Prostate gland (tissue), 2 donors: ENCODE results near the gene ADPRH. TPM values are rescaled to one million over a fixed set of nuclear protein-coding genes. Genes with fewer than 3 reads are reported as not detected.

Source experiments
- DNase-seq: peaks from one replicate; pipeline ENCODE4 v3.0.0-alpha.2; 2019; ENCODE audit warnings: low spot score
- H3K27ac ChIP-seq, 2 donors: fragments of 200-600 bp; sonication (generic); 2 replicates each; pipeline ENCODE4 v1.5.1; 2017 to 2019
- H3K27me3 ChIP-seq: fragments of 200-600 bp; sonication (generic); replicated peaks from 2 replicates; pipeline ENCODE4 v1.5.1; 2019; ENCODE audit not compliant: insufficient read depth
- H3K36me3 ChIP-seq, 2 donors: fragments of 200-600 bp; sonication (generic); 1 replicate in 1 of 2; 2 replicates in 1 of 2; pipeline versions ENCODE4 v1.5.1 to v1.8.1; 2017 to 2019
- H3K4me1 ChIP-seq: fragments of 200-600 bp; sonication (generic); replicated peaks from 2 replicates; pipeline ENCODE4 v1.5.1; 2019
- H3K4me3 ChIP-seq, 2 donors: fragments of 200-600 bp; sonication (generic); 2 replicates each; pipeline ENCODE4 v1.5.1; 2017 to 2019
- H3K9me3 ChIP-seq: fragments of 200-600 bp; sonication (generic); 2 replicates; pipeline ENCODE4 v1.5.1; 2017
- CTCF ChIP-seq, 4 experiments: fragments of 200-600 bp in 2 of 4; fragments of 450-650 bp in 2 of 4; sonication (generic) in 2 of 4; IDR thresholded peaks; 1 replicate in 3 of 4; 2 replicates in 1 of 4; pipeline ENCODE4 v1.5.1; 2016 to 2019; ENCODE audit warnings: antibody characterized with exemption in 4 of 4, mild to moderate bottlenecking in 2 of 4, moderate library complexity in 2 of 4
- POLR2A ChIP-seq: fragments of 450-650 bp; IDR thresholded peaks from one replicate; pipeline ENCODE4 v1.6.1; 2016; ENCODE audit warnings: antibody characterized with exemption, mild to moderate bottlenecking
- POLR2AphosphoS5 ChIP-seq: sonication (generic); formaldehyde crosslinking; IDR thresholded peaks from one replicate; pipeline ENCODE4 v1.6.1; 2017; ENCODE audit warnings: antibody characterized with exemption
- WGBS: methylation state at CpG from one replicate; pipeline ENCODE4 v1.1.5; 2018; 5-methylcytosine and 5-hydroxymethylcytosine counted together
- intact Hi-C: fragments of 100-400 bp; cut with DNase I; formaldehyde crosslinking; loops from one replicate; pipeline ENCODE4 v1.14.2; 2022
- total RNA-seq, 2 donors: library from RNA; depleted of rRNA; stranded (reverse); fragments of >200 nt; gene quantifications; one replicate each; pipeline ENCODE4 v1.1.0, GENCODE V29; 2016

ADPRH gene
- total RNA-seq, 2 donors from 2014 or later: 8.2 to 14.8 TPM

GRCh38 chr3:119569156-119569555, 10.1 kb upstream of the ADPRH start:
- H3K27ac ChIP-seq: no peak overlapping the region
- intact Hi-C loops: no loop called here
- WGBS: 95% methylated on average over 4 of the region's 4 CpGs

GRCh38 chr3:119570229-119570628, 9.1 kb upstream of the ADPRH start:
- Histone ChIP-seq H3K4me3 (no peak overlapping the region), H3K9me3 (no peaks in the 10 kb centered on the region), H3K27me3 (no peaks in the 10 kb centered on the region), H3K4me1 (no peaks in the 10 kb centered on the region), H3K27ac (no peak overlapping the region), H3K36me3 (no peaks in the 10 kb centered on the region)
- DNase-seq: no peak
- TF ChIP-seq POLR2A: no peak
- TF ChIP-seq POLR2AphosphoS5: no peak
- no peak for TF ChIP-seq CTCF (IDR thresholded peaks at IDR 0.05)
- WGBS: 76% methylated on average over 5 of the region's 5 CpGs
- intact Hi-C loops: no loop called here

More at GRCh38 chr3:119569156-119569555, 10.1 kb upstream of the ADPRH start:
- H3K9me3 ChIP-seq: no peaks in the 10 kb centered on the region
- no peak for TF ChIP-seq POLR2A
- no peak for TF ChIP-seq POLR2AphosphoS5
- no peak for TF ChIP-seq CTCF (IDR thresholded peaks at IDR 0.05)
- DNase-seq: no peak
- no peak overlapping the region for H3K4me3 ChIP-seq
- no peaks in the 10 kb centered on the region for H3K27me3 ChIP-seq
- H3K36me3 ChIP-seq: no peaks in the 10 kb centered on the region
- H3K4me1 ChIP-seq: no peaks in the 10 kb centered on the region

- H3K36me3 ChIP-seq: no peaks in the 10 kb centered on the region
- H3K27me3 ChIP-seq: no peaks in the 10 kb centered on the region
- H3K4me1 ChIP-seq: no peaks in the 10 kb centered on the region
- no peaks in the 10 kb centered on the region for H3K9me3 ChIP-seq
- no peak overlapping the region for H3K27ac ChIP-seq
- no peak for DNase-seq
- TF ChIP-seq POLR2AphosphoS5 (no peak), POLR2A (no peak), CTCF (IDR thresholded peaks at IDR 0.05) (no peak)
- intact Hi-C loops: no loop called here
- H3K4me3 ChIP-seq: no peak overlapping the region
- 85% methylated on average over 1 of the region's 1 CpG for WGBS
Measured at GRCh38 chr3:119571230-119571629, 8.1 kb upstream of the ADPRH start.

- no peaks in the 10 kb centered on the region for H3K9me3 ChIP-seq
- WGBS: 74% methylated on average over 5 of the region's 5 CpGs
- H3K4me1 ChIP-seq: no peaks in the 10 kb centered on the region
- intact Hi-C loops: no loop called here
- no peak for DNase-seq
- H3K36me3 ChIP-seq: no peaks in the 10 kb centered on the region
- TF ChIP-seq POLR2AphosphoS5 (no peak), CTCF (IDR thresholded peaks at IDR 0.05) (no peak), POLR2A (no peak)
- no peak overlapping the region for H3K4me3 ChIP-seq
- H3K27me3 ChIP-seq: no peaks in the 10 kb centered on the region
- no peak overlapping the region for H3K27ac ChIP-seq
Measured at GRCh38 chr3:119571688-119572087, 7.6 kb upstream of the ADPRH start.

GRCh38 chr3:119575507-119575906, 3.8 kb upstream of the ADPRH start:
- H3K4me3 ChIP-seq: no peak overlapping the region
- no peak for TF ChIP-seq POLR2A
- TF ChIP-seq POLR2AphosphoS5: peak; percentile 84
- H3K27me3 ChIP-seq: no peaks in the 10 kb centered on the region
- intact Hi-C loops: loop anchor here (5.0 kb wide), 2 partner anchors 53 to 87 kb away; partner anchors contain the start of gene POPDC2
- no peak overlapping the region for H3K27ac ChIP-seq
- DNase-seq: peak; percentile 14
- no peaks in the 10 kb centered on the region for H3K9me3 ChIP-seq
- H3K36me3 ChIP-seq: no peaks in the 10 kb centered on the region
- H3K4me1 ChIP-seq: no peaks in the 10 kb centered on the region
